H1 (cell line): ENCODE results near the gene EGFLAM.

Experiments used
- CTCF ChIP-seq, 3 experiments: IDR thresholded peaks; 1 replicate in 2 of 3; 2 replicates in 1 of 3; pipeline versions ENCODE4 v1.5.1 to v1.6.1; 2011; ENCODE audit warnings: low read length in 3 of 3, mild to moderate bottlenecking in 3 of 3, inconsistent platforms in 2 of 3, low read depth in 1 of 3, moderate library complexity in 1 of 3; ENCODE audit not compliant: insufficient read depth in 1 of 3; ENCODE audit errors: control extremely low read depth in 1 of 3
- EZH2 ChIP-seq: fragments of 200-600 bp; sonication (generic); IDR thresholded peaks from 2 replicates; pipeline ENCODE4 v1.7.1; 2012; ENCODE audit warnings: low read depth, mild to moderate bottlenecking, moderate library complexity, low read length, inconsistent platforms; ENCODE audit not compliant: severe bottlenecking
- POLR2A ChIP-seq, 2 experiments: IDR thresholded peaks; 1 replicate in 1 of 2; 2 replicates in 1 of 2; pipeline ENCODE4 v1.6.1; 2011; ENCODE audit warnings: low read depth in 2 of 2, low read length in 2 of 2, mild to moderate bottlenecking in 2 of 2; ENCODE audit errors: control extremely low read depth in 1 of 2
- RAD21 ChIP-seq, 2 experiments: IDR thresholded peaks in 1 of 2; conservative IDR thresholded peaks in 1 of 2; 2 replicates each; pipeline ENCODE4 v1.6.1; 2011; ENCODE audit warnings: low read depth in 2 of 2, low read length in 2 of 2, improper control_type of control experiment in 1 of 2, inconsistent platforms in 1 of 2, mild to moderate bottlenecking in 1 of 2, moderate library complexity in 1 of 2
- SP2 ChIP-seq: IDR thresholded peaks from 2 replicates; pipeline ENCODE4 v1.6.1; 2012; ENCODE audit warnings: mild to moderate bottlenecking, low read length, inconsistent platforms
- YY1 ChIP-seq: IDR thresholded peaks from 2 replicates; pipeline ENCODE4 v1.6.1; 2011; ENCODE audit warnings: low read depth, mild to moderate bottlenecking, low read length

GRCh38 chr5:38382898-38383297 lies 124.5 kb downstream of the EGFLAM start:
- TF ChIP-seq EZH2 (no peak), SP2 (no peak), RAD21 (IDR thresholded peaks at IDR 0.05 in 1 of 2, conservative IDR thresholded peaks at IDR 0.05 in 1 of 2; ENCODE audit: low read depth in 2 of 2, low read length in 2 of 2) (peak; percentile 80 to 93), CTCF (IDR thresholded peaks at IDR 0.05; ENCODE audit: control extremely low read depth in 1 of 3, insufficient read depth in 1 of 3, low read depth in 1 of 3, low read length in 3 of 3) (peak; percentile 84 to 94 (median 89)), POLR2A (IDR thresholded peaks at IDR 0.05; ENCODE audit: control extremely low read depth in 1 of 2, low read depth in 2 of 2, low read length in 2 of 2) (no peak), YY1 (0 out of 2 replicates have a peak, but pooled peaks have one; percentile 26)
